ENCODE data around the gene PODNL1. TPM values are rescaled to one million over a fixed set of nuclear protein-coding genes. Genes with fewer than 3 reads are reported as not detected.

Gene PODNL1
- total and polyA plus RNA-seq, 2 of the 13 experiments (the other 11 are each of a cell fraction or from before 2014, with no cell fraction given): 0.18 TPM; not detected in 1

DNA sequence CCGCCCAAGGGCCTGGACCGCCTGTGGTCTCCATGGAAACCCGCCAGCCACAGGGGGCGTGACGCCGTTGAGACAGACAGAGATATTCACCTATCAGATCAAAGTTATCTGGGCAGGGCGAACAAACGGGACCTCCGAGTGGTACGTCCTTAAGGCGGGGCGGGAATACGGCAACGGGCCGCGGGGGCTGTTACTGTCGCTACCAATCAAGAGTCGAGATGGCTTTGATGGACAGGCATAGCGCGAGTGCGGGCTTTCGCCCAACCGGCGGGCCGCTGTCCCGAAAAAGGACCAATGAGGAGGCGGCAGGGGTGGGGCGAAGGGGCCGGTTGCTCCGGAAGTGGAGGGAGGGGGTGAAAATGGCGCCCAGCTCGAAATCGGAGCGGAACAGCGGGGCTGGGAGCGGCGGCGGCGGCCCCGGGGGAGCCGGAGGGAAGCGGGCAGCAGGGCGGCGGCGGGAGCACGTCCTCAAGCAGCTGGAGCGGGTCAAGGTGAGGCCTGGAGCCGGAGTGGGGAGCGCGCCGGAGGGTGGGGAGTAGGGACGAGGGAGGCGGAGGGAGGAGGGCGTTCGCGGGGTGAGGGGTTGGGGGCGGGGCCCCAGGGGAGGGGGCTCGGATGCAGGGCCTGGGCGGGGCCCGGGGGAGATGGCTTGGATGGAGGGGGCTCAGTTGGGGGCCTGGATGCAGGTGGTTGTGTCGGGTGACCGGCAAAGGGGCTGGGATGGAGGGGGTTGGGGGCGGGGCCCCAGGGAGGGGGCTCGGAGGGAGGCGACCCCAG lies 14.1 kb upstream of the PODNL1 start, which contains the start of gene DCAF15 (continued):
- TF ChIP-seq, protein P1, sequence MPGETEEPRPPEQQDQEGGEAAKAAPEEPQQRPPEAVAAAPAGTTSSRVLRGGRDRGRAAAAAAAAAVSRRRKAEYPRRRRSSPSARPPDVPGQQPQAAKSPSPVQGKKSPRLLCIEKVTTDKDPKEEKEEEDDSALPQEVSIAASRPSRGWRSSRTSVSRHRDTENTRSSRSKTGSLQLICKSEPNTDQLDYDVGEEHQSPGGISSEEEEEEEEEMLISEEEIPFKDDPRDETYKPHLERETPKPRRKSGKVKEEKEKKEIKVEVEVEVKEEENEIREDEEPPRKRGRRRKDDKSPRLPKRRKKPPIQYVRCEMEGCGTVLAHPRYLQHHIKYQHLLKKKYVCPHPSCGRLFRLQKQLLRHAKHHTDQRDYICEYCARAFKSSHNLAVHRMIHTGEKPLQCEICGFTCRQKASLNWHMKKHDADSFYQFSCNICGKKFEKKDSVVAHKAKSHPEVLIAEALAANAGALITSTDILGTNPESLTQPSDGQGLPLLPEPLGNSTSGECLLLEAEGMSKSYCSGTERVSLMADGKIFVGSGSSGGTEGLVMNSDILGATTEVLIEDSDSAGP (CRISPR knock-in tag; IDR thresholded peaks at IDR 0.05; ENCODE audit: borderline replicate concordance): peak; percentile 54; the same call in 1 of the 2 replicates
- TF ChIP-seq ZNF501 (CRISPR knock-in tag; IDR thresholded peaks at IDR 0.05) (peak; percentile 59), KMT2B (CRISPR knock-in tag; IDR thresholded peaks at IDR 0.05) (peak; percentile 64; the same call in 1 of the 2 replicates), KDM5B (CRISPR knock-in tag; IDR thresholded peaks at IDR 0.05; ENCODE audit: borderline replicate concordance) (peak; percentile 48; the same call in 1 of the 2 replicates), SIN3B (IDR thresholded peaks at IDR 0.05; ENCODE audit: low read length) (peak; percentile 80), ZNF430 (CRISPR knock-in tag; IDR thresholded peaks at IDR 0.05) (0 out of 2 replicates have a peak, but pooled peaks have one; percentile 19), MED1 (CRISPR knock-in tag; IDR thresholded peaks at IDR 0.05) (0 out of 2 replicates have a peak, but pooled peaks have one; percentile 26), PHF20 (CRISPR knock-in tag; IDR thresholded peaks at IDR 0.05) (peak; percentile 64; the same call in 1 of the 2 replicates), GATAD1 (CRISPR knock-in tag; IDR thresholded peaks at IDR 0.05) (peak; percentile 83), MIXL1 (CRISPR knock-in tag; IDR thresholded peaks at IDR 0.05) (0 out of 2 replicates have a peak, but pooled peaks have one; percentile 30), NONO (IDR thresholded peaks at IDR 0.05) (no peak), NONO (CRISPR knock-in tag; conservative IDR thresholded peaks at IDR 0.05) (peak; percentile 50; the same call in 1 of the 2 replicates), MXI1 (IDR thresholded peaks at IDR 0.05; ENCODE audit: borderline replicate concordance, low read depth, low read length) (peak; percentile 25; the same call in 1 of the 3 replicates), SKI (IDR thresholded peaks at IDR 0.05; ENCODE audit: partially characterized antibody) (peak; percentile 20)
- TF ChIP-seq, protein P2, sequence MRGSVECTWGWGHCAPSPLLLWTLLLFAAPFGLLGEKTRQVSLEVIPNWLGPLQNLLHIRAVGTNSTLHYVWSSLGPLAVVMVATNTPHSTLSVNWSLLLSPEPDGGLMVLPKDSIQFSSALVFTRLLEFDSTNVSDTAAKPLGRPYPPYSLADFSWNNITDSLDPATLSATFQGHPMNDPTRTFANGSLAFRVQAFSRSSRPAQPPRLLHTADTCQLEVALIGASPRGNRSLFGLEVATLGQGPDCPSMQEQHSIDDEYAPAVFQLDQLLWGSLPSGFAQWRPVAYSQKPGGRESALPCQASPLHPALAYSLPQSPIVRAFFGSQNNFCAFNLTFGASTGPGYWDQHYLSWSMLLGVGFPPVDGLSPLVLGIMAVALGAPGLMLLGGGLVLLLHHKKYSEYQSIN (CRISPR knock-in tag; IDR thresholded peaks at IDR 0.05; ENCODE audit: borderline replicate concordance): no peak
- TF ChIP-seq, protein P3, sequence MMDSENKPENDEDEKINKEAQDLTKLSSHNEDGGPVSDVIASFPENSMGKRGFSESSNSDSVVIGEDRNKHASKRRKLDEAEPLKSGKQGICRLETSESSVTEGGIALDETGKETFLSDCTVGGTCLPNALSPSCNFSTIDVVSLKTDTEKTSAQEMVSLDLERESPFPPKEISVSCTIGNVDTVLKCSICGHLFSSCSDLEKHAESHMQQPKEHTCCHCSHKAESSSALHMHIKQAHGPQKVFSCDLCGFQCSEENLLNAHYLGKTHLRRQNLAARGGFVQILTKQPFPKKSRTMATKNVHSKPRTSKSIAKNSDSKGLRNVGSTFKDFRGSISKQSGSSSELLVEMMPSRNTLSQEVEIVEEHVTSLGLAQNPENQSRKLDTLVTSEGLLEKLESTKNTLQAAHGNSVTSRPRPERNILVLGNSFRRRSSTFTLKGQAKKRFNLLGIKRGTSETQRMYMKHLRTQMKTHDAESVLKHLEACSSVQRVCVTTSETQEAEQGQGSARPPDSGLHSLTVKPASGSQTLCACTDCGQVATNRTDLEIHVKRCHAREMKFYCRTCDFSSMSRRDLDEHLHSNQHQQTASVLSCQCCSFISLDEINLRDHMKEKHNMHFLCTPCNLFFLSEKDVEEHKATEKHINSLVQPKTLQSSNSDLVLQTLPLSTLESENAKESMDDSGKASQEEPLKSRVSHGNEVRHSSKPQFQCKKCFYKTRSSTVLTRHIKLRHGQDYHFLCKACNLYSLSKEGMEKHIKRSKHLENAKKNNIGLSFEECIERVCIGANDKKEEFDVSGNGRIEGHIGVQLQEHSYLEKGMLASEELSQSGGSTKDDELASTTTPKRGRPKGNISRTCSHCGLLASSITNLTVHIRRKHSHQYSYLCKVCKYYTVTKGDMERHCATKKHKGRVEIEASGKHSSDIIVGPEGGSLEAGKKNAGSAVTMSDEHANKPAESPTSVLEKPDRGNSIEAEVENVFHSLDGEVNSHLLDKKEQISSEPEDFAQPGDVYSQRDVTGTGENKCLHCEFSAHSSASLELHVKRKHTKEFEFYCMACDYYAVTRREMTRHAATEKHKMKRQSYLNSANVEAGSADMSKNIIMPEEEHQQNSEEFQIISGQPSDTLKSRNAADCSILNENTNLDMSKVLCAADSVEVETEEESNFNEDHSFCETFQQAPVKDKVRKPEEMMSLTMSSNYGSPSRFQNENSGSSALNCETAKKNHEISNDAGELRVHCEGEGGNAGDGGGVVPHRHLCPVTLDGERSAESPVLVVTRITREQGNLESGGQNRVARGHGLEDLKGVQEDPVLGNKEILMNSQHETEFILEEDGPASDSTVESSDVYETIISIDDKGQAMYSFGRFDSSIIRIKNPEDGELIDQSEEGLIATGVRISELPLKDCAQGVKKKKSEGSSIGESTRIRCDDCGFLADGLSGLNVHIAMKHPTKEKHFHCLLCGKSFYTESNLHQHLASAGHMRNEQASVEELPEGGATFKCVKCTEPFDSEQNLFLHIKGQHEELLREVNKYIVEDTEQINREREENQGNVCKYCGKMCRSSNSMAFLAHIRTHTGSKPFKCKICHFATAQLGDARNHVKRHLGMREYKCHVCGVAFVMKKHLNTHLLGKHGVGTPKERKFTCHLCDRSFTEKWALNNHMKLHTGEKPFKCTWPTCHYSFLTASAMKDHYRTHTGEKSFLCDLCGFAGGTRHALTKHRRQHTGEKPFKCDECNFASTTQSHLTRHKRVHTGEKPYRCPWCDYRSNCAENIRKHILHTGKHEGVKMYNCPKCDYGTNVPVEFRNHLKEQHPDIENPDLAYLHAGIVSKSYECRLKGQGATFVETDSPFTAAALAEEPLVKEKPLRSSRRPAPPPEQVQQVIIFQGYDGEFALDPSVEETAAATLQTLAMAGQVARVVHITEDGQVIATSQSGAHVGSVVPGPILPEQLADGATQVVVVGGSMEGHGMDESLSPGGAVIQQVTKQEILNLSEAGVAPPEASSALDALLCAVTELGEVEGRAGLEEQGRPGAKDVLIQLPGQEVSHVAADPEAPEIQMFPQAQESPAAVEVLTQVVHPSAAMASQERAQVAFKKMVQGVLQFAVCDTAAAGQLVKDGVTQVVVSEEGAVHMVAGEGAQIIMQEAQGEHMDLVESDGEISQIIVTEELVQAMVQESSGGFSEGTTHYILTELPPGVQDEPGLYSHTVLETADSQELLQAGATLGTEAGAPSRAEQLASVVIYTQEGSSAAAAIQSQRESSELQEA (CRISPR knock-in tag; IDR thresholded peaks at IDR 0.05; ENCODE audit: not compliant biosample characterization): no peak
